Activated T-cell treated with anti-CD3 and anti-CD28 coated beads, Interleukin-2, amount 50 U/mL, for 1 hour (primary cell): Measurements from ENCODE around the gene A1CF.
"Not testable (repeated sequence)": the region's sequence is repeated elsewhere in the genome, so short reads cannot be mapped to it uniquely, and the experiment has no call there.

Source experiments
- DNase-seq: peaks from one replicate; pipeline ENCODE4 v3.0.0-alpha.2; 2020

Gene A1CF

DNA sequence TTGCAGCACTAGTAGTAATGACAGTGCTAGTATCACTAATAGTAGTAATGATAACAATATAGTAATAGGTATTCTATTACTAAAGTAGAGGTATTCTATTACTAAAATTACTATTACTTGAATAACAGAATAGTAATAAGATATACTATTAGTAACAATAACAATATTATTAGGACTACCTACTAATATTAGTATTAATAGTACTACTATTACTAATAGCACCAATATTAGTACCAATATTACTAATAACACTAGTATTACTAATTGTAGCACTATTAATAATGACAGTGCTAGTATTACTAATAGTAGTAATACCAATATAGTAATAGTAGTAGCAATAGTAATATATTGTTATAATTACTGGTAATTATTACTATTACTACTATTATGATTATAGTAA is 24.1 kb downstream of the A1CF start:
- DNase-seq: no peak

DNA sequence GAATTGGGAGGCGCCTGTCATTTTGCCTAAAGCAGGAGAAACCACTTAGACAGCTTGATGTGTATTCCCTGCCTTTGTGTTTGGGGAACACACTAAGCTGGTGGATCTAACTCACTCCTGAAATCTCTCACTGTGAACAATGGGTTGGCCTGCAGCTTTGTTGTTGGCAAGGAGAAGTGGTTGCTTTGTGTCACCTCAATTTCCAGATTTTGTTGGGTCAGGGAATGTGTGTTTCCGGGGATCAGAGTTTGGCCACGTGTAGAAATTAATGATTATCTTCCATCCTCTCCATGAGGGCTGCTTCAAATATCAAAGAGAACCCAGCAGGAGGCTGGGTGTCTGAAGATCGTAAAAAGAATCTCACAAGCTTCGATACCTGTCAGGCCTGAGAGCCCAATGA is 27.8 kb downstream of the A1CF start:
- DNase-seq: no peak

DNA sequence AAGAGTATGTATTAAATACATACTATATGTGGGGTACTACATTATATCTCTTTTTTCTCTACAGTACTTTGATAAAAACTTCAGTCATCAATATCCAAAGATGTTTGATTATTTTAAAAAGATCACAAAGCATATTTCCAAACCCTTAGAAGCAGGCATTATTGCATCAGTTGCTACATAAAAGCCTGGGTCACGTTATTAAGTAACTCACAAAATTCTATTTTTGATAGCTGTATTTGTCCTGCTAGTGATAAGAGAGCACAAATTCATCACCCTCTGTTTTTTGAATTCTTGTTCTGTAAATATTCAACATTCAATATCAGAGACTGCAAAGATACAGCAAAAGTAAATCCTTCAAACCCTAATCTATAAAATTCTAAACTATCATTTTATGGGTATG is 30.0 kb downstream of the A1CF start:
- no peak for DNase-seq

DNA sequence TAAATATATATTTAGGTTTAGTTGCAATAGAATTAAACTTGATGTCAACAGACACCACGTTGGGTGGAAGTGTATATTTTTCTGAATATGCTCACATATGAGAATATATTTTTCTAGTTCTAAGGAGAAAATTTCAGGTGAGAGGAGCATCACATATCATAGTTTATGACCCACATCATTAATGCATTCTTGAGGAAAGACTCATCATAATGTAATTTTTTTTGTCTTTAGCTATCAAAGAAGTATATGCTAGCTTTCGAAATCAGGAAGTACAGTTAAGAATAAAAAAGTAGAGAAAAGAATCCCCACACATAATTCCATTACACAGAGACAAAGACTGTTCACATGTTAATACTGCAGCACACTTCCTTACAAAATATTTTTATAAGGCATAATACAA is 30.4 kb downstream of the A1CF start:
- no peak for DNase-seq

DNA sequence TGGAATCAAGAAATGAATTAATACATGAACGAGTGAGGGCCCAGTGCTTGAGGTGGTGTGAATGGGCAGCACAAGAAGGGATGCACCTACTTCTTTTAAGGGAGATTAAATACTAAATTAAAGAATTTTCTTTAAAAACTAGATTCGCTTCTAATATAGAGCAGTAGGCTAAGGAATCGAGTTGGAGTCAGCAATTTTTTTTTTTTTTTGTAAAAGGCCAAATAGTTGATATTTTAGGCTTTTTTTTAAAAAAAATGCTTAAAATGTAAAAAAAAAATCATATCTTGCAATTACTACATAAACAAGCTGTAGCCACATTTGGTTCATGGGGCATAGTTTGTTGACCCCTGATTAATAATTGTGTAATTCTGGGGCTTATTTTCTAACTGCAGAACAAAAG is 31.9 kb downstream of the A1CF start:
- DNase-seq: no peak

DNA sequence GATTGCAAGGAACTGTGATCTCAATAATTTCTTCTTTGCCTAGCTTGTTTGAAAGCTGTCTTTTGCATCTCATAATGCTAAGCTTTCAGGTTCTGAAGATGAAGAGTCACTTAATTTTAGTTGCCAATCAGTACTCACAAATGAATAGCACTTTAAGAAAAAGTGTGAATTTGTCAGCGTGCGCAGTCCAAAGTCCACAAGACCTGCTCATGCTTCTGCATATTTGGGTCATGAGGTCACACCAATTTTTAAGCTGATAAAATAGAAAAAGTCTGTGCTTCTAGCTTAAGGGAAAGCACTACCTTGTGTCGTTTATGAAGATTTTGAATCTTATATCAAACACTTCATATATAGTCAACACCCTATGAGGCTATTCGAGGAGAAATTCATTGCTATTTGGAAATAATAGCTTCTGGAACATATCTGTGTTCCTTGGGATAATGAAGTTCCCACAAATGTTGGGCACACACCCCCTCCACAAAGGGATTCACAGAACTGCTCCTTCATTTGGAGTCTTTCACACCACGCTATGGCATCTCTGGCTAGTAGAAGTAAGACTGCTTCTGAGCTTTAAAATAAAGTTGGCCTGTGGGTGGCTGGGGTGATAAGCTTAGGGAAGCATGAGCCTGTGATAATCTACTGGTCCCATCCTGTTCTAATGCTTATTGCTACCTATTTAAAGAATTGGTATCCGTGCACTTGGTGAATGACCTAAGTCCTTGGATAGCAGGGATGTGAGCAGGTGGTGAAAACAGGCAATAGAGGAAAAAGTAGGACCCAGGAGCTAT is 33.3 kb downstream of the A1CF start:
- DNase-seq: no peak

DNA sequence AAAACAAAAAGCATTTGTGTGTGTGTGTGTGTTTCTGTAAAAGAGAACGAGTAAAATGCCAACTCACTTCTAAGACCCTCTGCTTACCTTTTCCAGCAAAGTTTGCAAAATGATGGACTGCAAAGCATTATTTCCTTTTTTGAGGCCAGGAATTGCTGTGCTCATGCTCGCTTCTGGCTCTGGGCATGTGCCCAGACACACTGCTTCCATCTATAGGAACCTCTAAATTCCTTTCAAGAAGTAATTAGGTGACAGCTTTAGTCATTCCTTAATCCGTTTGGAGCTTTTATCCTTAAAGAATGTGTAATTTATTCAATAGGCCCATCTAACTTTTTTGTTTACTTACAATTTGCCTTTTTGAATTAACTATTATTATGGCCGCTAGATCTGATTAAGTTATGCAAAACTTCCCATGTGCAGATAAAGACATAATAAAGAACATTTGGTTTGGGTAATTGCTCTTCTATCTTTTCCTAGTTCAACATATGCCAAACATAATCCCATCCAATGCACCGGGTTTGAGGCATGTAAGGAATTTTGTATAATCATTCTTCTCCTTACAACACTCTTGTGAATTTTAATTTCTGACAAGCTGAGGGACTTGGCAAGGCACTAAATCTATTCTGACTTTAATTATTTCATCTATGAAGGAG is 34.7 kb downstream of the A1CF start:
- DNase-seq: no peak

DNA sequence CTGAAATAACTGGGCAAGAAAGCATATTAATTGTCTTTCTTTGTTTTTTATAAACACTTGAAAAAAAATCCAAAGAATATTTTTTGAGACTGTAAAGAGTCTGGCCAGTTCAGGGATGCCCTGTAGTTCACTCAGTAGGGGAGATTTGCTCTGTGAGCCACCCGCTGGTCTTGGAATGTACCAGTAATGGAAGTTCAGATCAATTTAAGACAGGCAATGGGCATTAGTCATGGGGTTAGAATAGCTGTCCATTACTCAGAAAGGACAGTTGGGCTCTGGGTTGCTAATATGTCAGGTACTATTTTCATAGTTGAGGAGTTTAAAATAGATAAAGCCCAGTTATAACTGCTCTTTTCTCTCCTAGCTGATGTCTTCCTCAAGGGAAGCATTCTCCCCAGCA is 38.7 kb downstream of the A1CF start:
- no peak for DNase-seq

DNA sequence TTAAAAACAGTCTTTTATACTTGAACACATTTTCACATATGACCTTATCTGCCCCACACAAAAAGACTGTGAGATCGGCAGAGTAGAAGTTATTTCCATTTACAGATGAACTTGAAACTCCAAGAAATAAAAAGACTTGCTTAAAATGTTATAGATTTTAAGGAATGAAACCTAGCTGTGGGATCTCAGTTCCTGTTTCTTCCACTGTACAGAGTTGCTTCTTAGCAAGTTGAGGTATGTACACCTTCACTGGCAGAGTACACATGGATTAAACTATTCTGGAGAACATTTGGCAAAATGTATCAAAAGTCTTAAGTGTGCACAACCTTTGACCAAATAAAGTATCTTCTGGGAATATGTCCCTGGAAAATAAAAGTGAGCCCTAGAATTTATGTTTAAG is 48.3 kb downstream of the A1CF start:
- DNase-seq: no peak

DNA sequence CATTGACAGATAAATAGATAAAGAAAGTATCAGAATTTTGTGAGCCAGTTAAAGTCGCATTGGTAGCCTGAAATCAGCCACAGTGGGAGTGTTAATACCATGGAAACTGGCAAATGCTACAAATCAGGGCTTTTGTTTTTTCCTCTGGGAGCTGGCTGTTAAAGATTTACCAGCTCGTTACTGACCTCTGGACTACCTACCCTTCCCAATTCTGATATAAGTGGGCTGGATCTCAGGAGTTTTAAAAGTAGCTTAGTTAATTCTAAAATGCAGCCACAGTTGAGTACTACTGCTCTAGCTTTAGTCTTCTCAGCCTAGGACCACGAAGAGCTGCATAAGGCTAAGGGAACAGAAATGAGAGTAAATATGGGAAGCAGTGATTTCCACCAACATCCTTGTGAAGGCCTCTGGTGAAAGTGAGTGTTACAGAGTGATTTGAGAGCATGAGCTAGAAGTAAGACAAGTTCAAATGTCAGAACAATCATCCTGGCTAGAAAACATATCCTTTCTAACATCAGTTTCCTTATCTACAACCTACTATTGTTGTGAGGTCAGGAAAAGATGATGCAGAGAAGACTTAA is 53.2 kb downstream of the A1CF start:
- DNase-seq: no peak

DNA sequence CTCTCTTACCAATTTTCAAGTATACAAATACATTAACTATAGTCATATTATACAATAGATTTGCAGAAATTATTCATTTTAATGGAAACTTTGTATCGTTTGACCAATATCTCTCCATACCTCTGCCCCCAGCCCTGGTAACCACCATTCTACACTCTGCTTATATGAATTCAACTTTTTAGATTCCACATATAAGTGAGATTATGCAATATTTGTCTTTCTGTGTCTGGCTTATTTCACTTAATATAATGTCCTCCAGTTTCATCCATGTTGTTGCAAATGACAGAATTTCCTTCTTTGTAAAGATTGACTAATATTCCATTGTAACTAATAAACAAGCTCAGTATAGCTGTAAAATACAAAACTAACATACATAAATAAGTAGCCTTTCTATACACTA is 55.4 kb downstream of the A1CF start:
- no peak for DNase-seq

DNA sequence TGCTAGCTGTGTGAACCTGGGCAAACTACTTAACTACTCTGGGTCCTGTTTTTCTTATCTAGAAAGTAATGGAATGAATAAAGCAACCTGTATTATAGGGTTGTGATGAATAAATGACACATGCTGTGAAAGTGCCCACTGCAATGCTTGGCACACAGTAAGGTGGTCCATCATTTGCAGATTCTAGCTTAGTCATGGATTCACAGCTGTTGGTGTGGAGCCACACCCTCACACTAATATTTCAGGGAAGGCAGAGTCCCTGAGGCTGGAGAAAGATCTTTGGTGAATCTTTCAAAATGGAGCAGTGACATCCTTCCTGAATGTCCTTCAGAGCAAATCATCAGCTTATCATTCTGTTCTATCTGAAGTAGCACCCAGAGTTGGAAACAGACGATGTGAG is 60.6 kb downstream of the A1CF start:
- no peak for DNase-seq

DNA sequence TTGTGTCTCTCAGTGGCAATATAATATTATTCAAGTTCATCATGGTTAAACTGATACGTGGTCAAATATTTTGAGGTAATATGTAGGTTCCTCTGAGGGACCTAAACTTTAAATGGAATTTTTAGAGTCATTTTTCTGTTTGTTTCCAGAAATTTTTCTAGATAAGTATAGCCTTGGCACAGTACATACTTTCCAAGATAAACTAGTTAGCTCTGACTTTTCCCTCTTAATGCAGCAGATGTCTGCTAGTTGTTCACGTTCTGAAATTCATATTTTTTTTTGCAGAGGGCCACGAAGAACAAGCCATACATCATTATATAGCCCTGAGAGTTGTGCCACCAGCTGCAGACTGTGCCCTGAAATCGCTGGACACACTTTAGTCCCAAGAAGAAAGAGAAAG is 61.6 kb downstream of the A1CF start:
- DNase-seq: no peak

DNA sequence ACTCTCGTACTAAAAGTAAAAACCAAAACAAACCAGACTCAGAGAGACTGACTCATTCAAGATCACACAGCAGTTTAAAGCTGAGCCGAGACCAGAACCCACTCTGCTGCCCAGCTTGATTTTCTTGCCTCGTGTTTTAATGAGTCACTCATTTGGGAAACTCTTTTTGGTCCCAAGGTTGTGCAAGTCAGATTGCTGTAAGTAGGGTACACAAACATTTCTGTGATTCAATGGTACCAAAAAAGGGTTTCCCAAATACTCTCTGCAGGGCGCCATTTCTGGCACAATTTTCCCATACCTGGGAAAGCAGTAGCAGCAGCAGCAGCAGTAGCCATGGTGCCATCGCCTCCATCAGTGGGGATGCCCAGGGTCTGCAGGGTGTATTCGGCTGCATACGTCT is 75.8 kb downstream of the A1CF start:
- DNase-seq: no peak

DNA sequence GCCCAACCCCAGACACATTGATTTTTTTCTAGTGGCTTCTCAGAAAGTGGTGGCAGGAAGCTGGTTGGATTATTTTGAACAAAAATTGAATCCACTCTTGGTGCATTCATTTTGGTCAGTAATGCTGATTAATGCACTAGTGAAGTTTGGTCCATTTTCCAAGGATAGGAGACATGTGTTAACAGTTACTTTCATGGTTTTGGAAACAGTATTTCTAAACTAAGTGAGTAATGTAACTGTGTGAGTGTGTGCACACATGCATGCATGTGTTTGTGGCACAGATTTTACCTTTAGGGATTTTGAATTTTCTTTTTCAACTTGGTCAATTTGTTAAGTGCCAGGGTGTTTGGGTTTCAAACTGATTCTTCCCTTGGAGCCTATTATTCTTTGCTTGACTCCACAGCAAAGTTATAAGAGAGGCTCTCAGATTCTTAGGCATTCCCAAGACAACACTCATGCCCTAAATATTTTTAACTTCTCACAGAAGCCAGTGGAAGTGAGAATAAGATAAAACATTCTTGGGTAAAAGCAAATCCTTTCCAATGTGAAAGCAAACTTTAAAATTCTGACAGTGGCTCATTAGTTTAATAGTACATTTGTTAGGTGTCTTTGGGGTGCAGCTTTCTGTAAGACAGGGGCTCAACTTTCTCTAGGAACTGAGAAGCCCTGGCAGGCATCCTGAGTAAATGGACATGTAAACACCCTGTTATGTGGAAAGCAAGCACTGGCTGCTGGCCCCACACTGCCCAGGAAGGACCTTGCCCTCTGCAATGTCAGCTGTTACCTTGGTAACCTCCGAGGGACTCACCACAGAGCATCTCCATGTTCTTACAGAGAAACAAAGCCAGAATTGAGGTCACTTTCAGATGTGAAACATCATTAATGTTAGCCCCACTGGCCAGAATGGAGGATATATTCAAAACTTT is 77.3 kb downstream of the A1CF start:
- DNase-seq: no peak

DNA sequence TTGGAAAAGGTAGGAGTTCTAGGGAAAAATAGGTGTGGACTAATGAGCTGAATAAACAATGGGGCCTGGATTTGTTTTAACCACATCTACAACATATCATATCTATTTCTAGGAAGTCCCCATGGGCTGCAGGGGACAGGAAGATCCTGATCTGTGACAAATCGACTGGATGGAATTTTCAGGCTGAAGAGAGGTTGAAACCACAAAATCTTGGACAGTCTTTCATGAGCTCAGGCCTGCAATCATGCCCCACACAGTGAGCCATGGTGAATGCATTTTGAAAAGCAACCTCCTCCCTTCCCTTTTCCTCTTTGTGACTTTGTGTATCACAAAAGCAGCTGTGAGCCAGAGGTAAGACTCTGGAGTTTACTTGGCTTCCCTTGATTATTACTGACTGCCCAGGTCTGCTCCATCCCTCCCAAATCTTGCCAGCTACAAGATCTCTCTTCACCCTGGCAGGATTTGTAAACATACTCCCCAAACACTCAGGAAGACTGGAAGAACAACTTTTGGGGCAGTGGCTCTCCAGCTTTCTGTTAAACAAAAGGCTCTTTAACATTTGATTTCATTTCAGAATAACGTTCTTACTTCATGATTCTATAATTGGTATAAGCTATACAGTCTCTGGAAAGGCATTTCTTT is 79.3 kb downstream of the A1CF start:
- DNase-seq: no peak

DNA sequence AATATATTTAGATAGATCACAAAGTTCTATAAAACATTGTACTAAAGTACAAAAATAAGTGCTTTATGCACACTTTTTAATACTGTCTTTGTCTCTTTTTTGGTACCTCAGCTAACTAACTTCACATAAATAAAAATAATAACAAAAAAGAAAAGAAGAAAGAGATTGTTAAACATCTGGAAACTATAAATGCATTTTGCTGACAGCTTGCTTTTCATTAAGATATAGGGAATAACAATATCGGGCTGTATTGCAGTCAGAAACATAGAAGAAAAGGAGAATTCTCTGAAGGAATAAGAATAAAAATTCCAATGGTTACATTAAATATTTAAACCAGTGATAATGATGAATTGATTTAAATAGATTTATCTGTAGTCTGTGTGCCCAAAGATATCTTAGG is 85.8 kb downstream of the A1CF start:
- no peak for DNase-seq

DNA sequence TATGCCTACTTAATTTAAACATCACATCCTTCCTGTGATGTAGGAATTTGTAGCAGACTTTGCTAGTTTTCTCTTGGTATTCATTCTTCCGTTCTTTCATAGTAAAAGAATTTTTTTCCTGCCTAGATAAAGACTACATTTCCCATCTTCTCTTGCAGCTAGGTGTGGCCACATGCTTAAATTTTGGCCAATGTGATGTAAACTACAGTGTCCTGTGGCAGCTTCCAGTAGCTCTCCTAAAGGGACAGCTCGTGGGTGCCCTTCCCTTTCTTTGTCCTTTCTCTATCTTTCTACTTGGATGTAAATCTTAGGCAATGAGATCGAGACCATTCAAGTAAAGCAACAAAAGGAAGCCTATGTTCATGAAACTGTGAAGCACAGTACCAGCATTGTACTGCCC is 87.1 kb downstream of the A1CF start:
- DNase-seq: no peak

DNA sequence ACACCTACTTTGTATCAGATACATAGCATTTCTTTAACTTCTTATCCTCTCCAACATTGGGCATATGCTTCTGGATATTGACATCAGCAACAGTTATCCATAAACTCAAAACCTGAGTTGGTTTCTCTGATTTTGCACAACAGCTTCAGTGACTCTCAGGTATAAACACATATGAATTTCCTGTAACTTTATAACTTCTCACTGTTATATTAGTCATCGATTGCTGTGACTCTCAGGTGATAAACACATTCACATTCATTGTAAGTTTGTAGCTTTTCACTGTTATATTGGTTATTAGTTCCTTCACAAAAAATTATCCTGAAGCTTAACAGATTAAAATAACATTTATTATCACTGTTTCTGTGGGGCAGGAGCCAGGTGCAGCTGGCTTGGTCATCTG is 88.7 kb downstream of the A1CF start:
- no peak for DNase-seq

DNA sequence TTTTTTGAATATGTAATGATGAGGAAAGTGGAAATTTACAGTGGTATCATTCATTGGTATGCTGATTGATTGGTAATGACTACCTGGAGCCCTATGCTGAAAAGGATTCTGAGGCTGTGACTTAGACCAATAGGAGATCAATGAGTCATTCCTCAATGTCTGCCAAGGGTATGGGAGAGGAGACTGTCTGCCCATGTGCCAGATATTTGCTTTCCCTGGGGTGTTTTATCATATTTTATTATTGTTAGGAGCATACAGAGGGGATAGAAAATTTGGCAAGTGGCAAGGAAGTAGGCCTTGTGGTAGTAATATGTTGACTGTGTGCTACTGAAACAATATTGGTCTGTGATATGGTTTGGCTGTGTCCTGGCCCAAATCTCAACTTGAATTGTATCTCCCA is 90.9 kb downstream of the A1CF start:
- no peak for DNase-seq

DNA sequence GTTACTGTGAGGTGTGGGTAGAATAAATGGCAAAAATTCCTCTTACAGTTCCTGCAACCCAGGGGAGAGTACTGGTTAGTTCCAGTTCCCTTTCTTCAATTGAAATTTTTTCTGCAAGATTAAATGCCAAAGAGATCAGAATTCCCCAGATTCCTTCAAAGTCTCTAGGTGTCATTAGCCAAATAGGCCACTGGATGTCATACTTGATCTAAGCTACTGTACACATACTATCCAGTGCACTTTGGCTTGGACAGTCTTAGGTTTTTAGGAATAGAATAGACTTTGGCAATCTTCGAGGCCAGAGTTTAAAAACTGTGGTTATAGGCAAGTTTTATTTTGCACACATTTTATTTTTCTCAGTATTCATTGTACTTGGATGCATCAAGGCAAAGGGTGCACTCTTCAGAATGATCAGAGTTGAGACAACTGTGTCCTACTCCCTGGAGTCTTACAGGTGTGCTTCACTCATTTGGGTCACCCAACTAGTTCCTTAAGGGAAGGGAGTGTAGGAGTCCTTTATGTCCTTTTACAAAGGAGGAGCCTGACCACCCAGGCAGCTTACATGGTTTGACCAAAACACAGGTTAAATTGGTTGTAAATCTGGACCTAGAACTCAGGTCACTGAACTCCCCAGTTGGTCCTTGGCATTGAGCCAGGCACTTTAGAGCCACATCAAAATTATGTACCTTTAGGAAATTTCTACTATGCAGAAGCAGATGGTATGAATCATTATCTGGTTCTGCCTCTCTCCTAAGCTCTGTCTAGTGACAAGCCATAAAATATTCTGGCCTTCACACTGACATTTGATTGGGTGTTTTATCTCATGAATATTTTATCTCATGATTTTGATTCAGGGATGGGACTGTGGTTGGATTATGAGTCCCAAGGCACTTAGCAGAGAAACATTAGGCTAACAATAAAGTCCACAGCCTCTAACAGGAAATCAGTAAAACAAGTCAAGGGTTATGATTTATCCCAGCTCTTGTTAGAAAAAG is 96.2 kb downstream of the A1CF start:
- no peak for DNase-seq

DNA sequence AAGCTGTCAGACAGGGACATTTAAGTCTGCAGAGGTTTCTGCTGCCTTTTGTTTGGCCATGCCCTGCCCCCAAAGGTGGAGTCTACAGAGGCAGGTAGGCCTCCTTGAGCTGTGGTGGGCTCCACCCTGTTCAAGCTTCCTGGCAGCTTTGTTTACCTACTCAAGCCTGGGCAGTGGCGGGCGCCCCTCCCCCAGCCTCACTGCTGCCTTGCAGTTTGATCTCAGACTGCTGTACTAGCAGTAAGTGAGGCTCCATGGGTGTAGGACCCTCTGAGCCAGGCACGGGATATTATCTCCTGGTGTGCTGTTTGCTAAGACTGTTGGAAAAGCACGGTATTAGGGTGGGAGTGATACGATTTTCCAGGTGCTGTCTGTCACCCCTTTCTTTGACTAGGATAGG is 97.5 kb downstream of the A1CF start:
- DNase-seq: not testable (repeated sequence)
